B cell (primary cell): ENCODE measurements around the gene TMEM107.

ENCODE experiments used
- CTCF ChIP-seq: fragments of 200-600 bp; IDR thresholded peaks from one replicate; pipeline ENCODE4 v1.8.0; 2022; ENCODE audit warnings: antibody characterized with exemption, mild to moderate bottlenecking
- EZH2 ChIP-seq: IDR thresholded peaks from 2 replicates; pipeline ENCODE4 v1.6.1; 2012; ENCODE audit warnings: borderline replicate concordance, low read depth, mild to moderate bottlenecking, moderate library complexity, low read length; ENCODE audit not compliant: insufficient read depth, poor library complexity, severe bottlenecking

GRCh38 chr17:8153031-8153451, 23.1 kb downstream of the TMEM107 start:
- no peak for TF ChIP-seq CTCF
- no peak for TF ChIP-seq EZH2
